Keratinocyte (primary cell): ENCODE data around the gene NUP210L. TPM values are rescaled to one million over a fixed set of nuclear protein-coding genes. Genes with fewer than 3 reads are reported as not detected.

Experiments
- DNase-seq: peaks from one replicate; pipeline ENCODE4 v3.0.0-alpha.2; 2011; ENCODE audit warnings: low read depth, missing footprints, low spot score
- FAIRE-seq: peaks from 2 replicates; lab custom pipeline; 2011; peaks lifted over from hg19 to GRCh38; lab: Jason Lieb, UNC
- H2AFZ ChIP-seq: 2 replicates; pipeline ENCODE4 v1.6.0; 2012; ENCODE audit warnings: low read length, control low read depth, inconsistent platforms; ENCODE audit not compliant: control insufficient read depth
- H3K27ac ChIP-seq: 2 replicates; pipeline ENCODE4 v1.5.1; 2011; ENCODE audit warnings: low read length; ENCODE audit not compliant: control insufficient read depth, insufficient read depth
- H3K27me3 ChIP-seq: 3 replicates; pipeline ENCODE4 v1.6.0; 2011; ENCODE audit warnings: low read length; ENCODE audit not compliant: control insufficient read depth, insufficient read depth; ENCODE audit errors: extremely low read depth
- H3K36me3 ChIP-seq, 2 experiments: 2 replicates in 1 of 2; 3 replicates in 1 of 2; pipeline ENCODE4 v1.5.1; 2011; ENCODE audit warnings: low read length in 2 of 2, mild to moderate bottlenecking in 1 of 2; ENCODE audit not compliant: control insufficient read depth in 2 of 2, insufficient read depth in 2 of 2; ENCODE audit errors: extremely low read depth in 1 of 2
- H3K4me1 ChIP-seq: 3 replicates; pipeline ENCODE4 v1.5.1; 2011; ENCODE audit warnings: low read length; ENCODE audit not compliant: control insufficient read depth, insufficient read depth; ENCODE audit errors: extremely low read depth
- H3K4me2 ChIP-seq: 3 replicates; pipeline ENCODE4 v1.6.0; 2011; ENCODE audit warnings: low read depth, low read length; ENCODE audit not compliant: control insufficient read depth, insufficient read depth; ENCODE audit errors: extremely low read depth
- H3K4me3 ChIP-seq, 3 experiments: fragments of 200-600 bp in 1 of 3; sonication (generic) in 1 of 3; 2 replicates in 2 of 3; 3 replicates in 1 of 3; pipeline ENCODE4 v1.5.1; 2011 to 2016; ENCODE audit warnings: low read length in 3 of 3, mild to moderate bottlenecking in 3 of 3, control low read depth in 2 of 3, inconsistent platforms in 1 of 3, low read depth in 1 of 3, mixed read lengths in 1 of 3, mixed run types in 1 of 3, moderate library complexity in 1 of 3; ENCODE audit not compliant: control insufficient read depth in 2 of 3, insufficient read depth in 2 of 3; ENCODE audit errors: extremely low read depth in 1 of 3
- H3K79me2 ChIP-seq: 2 replicates; pipeline ENCODE4 v1.6.0; 2012; ENCODE audit warnings: low read length; ENCODE audit not compliant: control insufficient read depth, insufficient read depth
- H3K9ac ChIP-seq: 3 replicates; pipeline ENCODE4 v1.6.0; 2011; ENCODE audit warnings: low read length; ENCODE audit not compliant: control insufficient read depth, insufficient read depth; ENCODE audit errors: extremely low read depth
- H3K9me1 ChIP-seq: 3 replicates; pipeline ENCODE4 v1.6.0; 2011; ENCODE audit warnings: low read length; ENCODE audit not compliant: control insufficient read depth, insufficient read depth; ENCODE audit errors: extremely low read depth
- H3K9me3 ChIP-seq: 2 replicates; pipeline ENCODE4 v1.5.1; 2012; ENCODE audit warnings: low read depth, low read length; ENCODE audit not compliant: control insufficient read depth
- H4K20me1 ChIP-seq: 3 replicates; pipeline ENCODE4 v1.6.0; 2011; ENCODE audit warnings: low read length; ENCODE audit not compliant: control insufficient read depth, insufficient read depth; ENCODE audit errors: extremely low read depth
- CTCF ChIP-seq, 3 experiments: IDR thresholded peaks in 1 of 3; conservative IDR thresholded peaks in 1 of 3; optimal IDR thresholded peaks in 1 of 3; 2 replicates in 2 of 3; 3 replicates in 1 of 3; pipeline versions ENCODE3 to v1.5.1; 2011; ENCODE audit warnings: low read length in 3 of 3, mild to moderate bottlenecking in 3 of 3, moderate library complexity in 2 of 3, control low read depth in 1 of 3, inconsistent platforms in 1 of 3; ENCODE audit not compliant: insufficient read depth in 2 of 3; ENCODE audit errors: extremely low read depth in 1 of 3
- EZH2 ChIP-seq: IDR thresholded peaks from one replicate; pipeline ENCODE4 v1.6.1; 2012; ENCODE audit warnings: inconsistent platforms, mild to moderate bottlenecking, low read length, moderate library complexity
- dilution Hi-C: fragments of 300-500 bp; cut with MboI; formaldehyde crosslinking; loops from one replicate; pipeline ENCODE4 v1.7.0; 2020; ENCODE audit warnings: low sequenced_read_pairs; ENCODE audit not compliant: extremely low pct_ligation_motif_present
- polyA plus RNA-seq, 5 experiments: library from polyadenylated mRNA; depleted of rRNA in 3 of 5; stranded (reverse) in 3 of 5; stranded (forward) in 1 of 5; unstranded in 1 of 5; fragments of >200 nt; gene quantifications; 1 replicate in 1 of 5; 2 replicates in 3 of 5; 3 replicates in 1 of 5; pipeline versions ENCODE4 v1.2.1 to v1.2.3, GENCODE V29; 2011 to 2012; ENCODE audit warnings: missing spikeins in 2 of 5, low read depth in 1 of 5, low replicate concordance in 1 of 5

Gene NUP210L
- polyA plus RNA-seq, 1 donor (not counting 4 experiments of a cell fraction or from before 2014, with no cell fraction given), result 0.01 TPM

- Histone ChIP-seq H3K27ac (no peak overlapping the region), H3K79me2 (peaks cover 16% of the 10 kb centered on the region), H3K4me3 (no peak overlapping the region), H3K9me1 (no peaks in the 10 kb centered on the region), H4K20me1 (no peaks in the 10 kb centered on the region), H3K9ac (no peak overlapping the region), H3K9me3 (no peaks in the 10 kb centered on the region), H3K4me2 (no peak overlapping the region), H3K27me3 (no peaks in the 10 kb centered on the region), H3K4me1 (peaks cover 16% of the 10 kb centered on the region), H2AFZ (no peak overlapping the region), H3K36me3 (peaks cover 5 to 24% of the 10 kb centered on the region in 2 experiments)
- no peak for TF ChIP-seq EZH2
- TF ChIP-seq CTCF (optimal IDR thresholded peaks at IDR 0.05 in 1 of 3, IDR thresholded peaks at IDR 0.05 in 1 of 3, conservative IDR thresholded peaks at IDR 0.05 in 1 of 3; ENCODE audit: extremely low read depth in 1 of 3, insufficient read depth in 2 of 3, low read length in 3 of 3), result no peak
- DNase-seq, result no peak
- dilution Hi-C loops, result no loop called here
- FAIRE-seq, result no peak
Observed at GRCh38 chr1:153973071-153973470, 181.8 kb downstream of the NUP210L start.

GRCh38 chr1:153970346-153970745, 184.5 kb downstream of the NUP210L start:
- dilution Hi-C loops, result no loop called here
- FAIRE-seq, result no peak

More at GRCh38 chr1:153970346-153970745, 184.5 kb downstream of the NUP210L start:
- no peaks in the 10 kb centered on the region for H4K20me1 ChIP-seq
- peaks cover 2 to 16% of the 10 kb centered on the region in 2 experiments for H3K36me3 ChIP-seq
- H3K9me1 ChIP-seq, result no peaks in the 10 kb centered on the region
- H3K4me2 ChIP-seq, result no peak overlapping the region
- H3K27ac ChIP-seq, result no peak overlapping the region
- TF ChIP-seq EZH2 (no peak), CTCF (optimal IDR thresholded peaks at IDR 0.05 in 1 of 3, IDR thresholded peaks at IDR 0.05 in 1 of 3, conservative IDR thresholded peaks at IDR 0.05 in 1 of 3; ENCODE audit: extremely low read depth in 1 of 3, insufficient read depth in 2 of 3, low read length in 3 of 3) (no peak)
- no peaks in the 10 kb centered on the region for H3K9me3 ChIP-seq
- no peak overlapping the region for H2AFZ ChIP-seq
- H3K4me1 ChIP-seq, result peaks cover 16% of the 10 kb centered on the region
- H3K27me3 ChIP-seq, result no peaks in the 10 kb centered on the region
- no peak overlapping the region for H3K4me3 ChIP-seq
- DNase-seq, result no peak
- H3K79me2 ChIP-seq, result no peaks in the 10 kb centered on the region
- no peak overlapping the region for H3K9ac ChIP-seq
